Neural cell (in vitro differentiated cells): Measurements from ENCODE around the gene DNAJC3. TPM values are rescaled to one million over a fixed set of nuclear protein-coding genes. Genes with fewer than 3 reads are reported as not detected.

Source experiments
- H2AFZ ChIP-seq: fragments of 200-600, 300-800 bp; sonication (generic), shearing (Covaris generic); 2 replicates; pipeline ENCODE4 v1.6.0; 2014; ENCODE audit warnings: low read depth, mild to moderate bottlenecking, antibody characterized with exemption, low read length, moderate library complexity
- H3F3A ChIP-seq: fragments of 200-600 bp; shearing (Covaris generic); 2 replicates; pipeline ENCODE4 v1.6.1; 2016; ENCODE audit warnings: mild to moderate bottlenecking, moderate library complexity, mixed read lengths, antibody characterized with exemption, low read length; ENCODE audit not compliant: insufficient read depth, poor library complexity, severe bottlenecking
- H3K27ac ChIP-seq: fragments of 200-600, 300-800 bp; sonication (generic), shearing (Covaris generic); 2 replicates; pipeline ENCODE4 v1.5.1; 2014; ENCODE audit warnings: mild to moderate bottlenecking, low read length, moderate library complexity
- H3K27me3 ChIP-seq: fragments of 300-800, 200-600 bp; sonication (generic), shearing (Covaris generic); 2 replicates; pipeline ENCODE4 v1.6.0; 2014; ENCODE audit warnings: mild to moderate bottlenecking, low read depth, low read length, moderate library complexity; ENCODE audit not compliant: insufficient read depth
- H3K36me3 ChIP-seq: fragments of 300-800, 200-600 bp; sonication (generic), shearing (Covaris generic); 2 replicates; pipeline ENCODE4 v1.5.1; 2014; ENCODE audit warnings: mild to moderate bottlenecking, antibody characterized with exemption, low read length, moderate library complexity; ENCODE audit not compliant: insufficient read depth
- H3K4me2 ChIP-seq: fragments of 300-800, 200-600 bp; sonication (generic), shearing (Covaris generic); 2 replicates; pipeline ENCODE4 v1.6.0; 2014; ENCODE audit warnings: mild to moderate bottlenecking, low read length
- H3K4me3 ChIP-seq: fragments of 300-800, 200-600 bp; sonication (generic), shearing (Covaris generic); 2 replicates; pipeline ENCODE4 v1.5.1; 2014; ENCODE audit warnings: mild to moderate bottlenecking, low read length, moderate library complexity
- H3K79me2 ChIP-seq: fragments of 200-600 bp; shearing (Covaris generic); replicated peaks from 2 replicates; pipeline ENCODE4 v1.6.0; 2014; ENCODE audit warnings: mild to moderate bottlenecking, low read length, moderate library complexity; ENCODE audit not compliant: insufficient read depth
- H3K9ac ChIP-seq: fragments of 300-800, 200-600 bp; sonication (generic), shearing (Covaris generic); 2 replicates; pipeline ENCODE4 v1.6.1; 2016; ENCODE audit warnings: mild to moderate bottlenecking, low read length, mixed read lengths
- H3K9me2 ChIP-seq: fragments of 200-600 bp; shearing (Covaris generic); 2 replicates; pipeline ENCODE4 v1.6.1; 2016; ENCODE audit warnings: mild to moderate bottlenecking, low read length, mixed read lengths; ENCODE audit not compliant: insufficient read depth
- H3K9me3 ChIP-seq: fragments of 200-600, 300-800 bp; sonication (generic), shearing (Covaris generic); 2 replicates; pipeline ENCODE4 v1.6.1; 2016; ENCODE audit warnings: mild to moderate bottlenecking, mixed run types, low read length, moderate library complexity, mixed read lengths
- H4K20me1 ChIP-seq: fragments of 200-600 bp; shearing (Covaris generic); 2 replicates; pipeline ENCODE4 v1.6.1; 2016; ENCODE audit warnings: mild to moderate bottlenecking, mixed run types; ENCODE audit not compliant: insufficient read depth
- CTCF ChIP-seq: fragments of 450-650 bp; IDR thresholded peaks from 2 replicates; pipeline ENCODE4 v1.5.1; 2014; ENCODE audit warnings: antibody characterized with exemption, mild to moderate bottlenecking, moderate library complexity; ENCODE audit not compliant: poor library complexity, severe bottlenecking
- EP300 ChIP-seq: fragments of 450-650 bp; conservative IDR thresholded peaks from 2 replicates; pipeline ENCODE4 v1.6.1; 2014; ENCODE audit warnings: antibody characterized with exemption, mild to moderate bottlenecking, moderate library complexity; ENCODE audit not compliant: poor library complexity, severe bottlenecking
- EZH2 ChIP-seq: fragments of 200-600, 300-800 bp; shearing (Covaris generic), sonication (generic); IDR thresholded peaks from 2 replicates; pipeline ENCODE4 v1.6.1; 2014; ENCODE audit warnings: antibody characterized with exemption, low read length, borderline replicate concordance, mild to moderate bottlenecking; ENCODE audit not compliant: insufficient read depth, poor library complexity, severe bottlenecking
- MXI1 ChIP-seq: fragments of 450-650 bp; conservative IDR thresholded peaks from 2 replicates; pipeline ENCODE4 v1.6.1; 2014; ENCODE audit warnings: antibody characterized with exemption, mild to moderate bottlenecking; ENCODE audit not compliant: poor library complexity, severe bottlenecking
- POLR2AphosphoS5 ChIP-seq: IDR thresholded peaks from 2 replicates; pipeline ENCODE4 v1.6.1; 2012
- RAD21 ChIP-seq: fragments of 450-650 bp; conservative IDR thresholded peaks from 2 replicates; pipeline ENCODE4 v1.6.1; 2014; ENCODE audit warnings: antibody characterized with exemption, mild to moderate bottlenecking, moderate library complexity
- TAF1 ChIP-seq: IDR thresholded peaks from 2 replicates; pipeline ENCODE4 v1.6.1; 2012; ENCODE audit warnings: low read depth
- polyA plus RNA-seq: library from polyadenylated mRNA; depleted of rRNA; stranded (reverse); fragments of >200 nt; gene quantifications from 2 replicates; pipeline ENCODE4 v1.2.3, GENCODE V29; 2014
- TF ChIP-seq, protein P1 (sequence below): IDR thresholded peaks from 2 replicates; pipeline ENCODE4 v1.6.1; 2012; ENCODE audit warnings: borderline replicate concordance

Gene DNAJC3
- polyA plus RNA-seq, 1 donor from 2014 or later = 8.2 TPM

- H2AFZ ChIP-seq = peak overlapping the region; percentile 65
- no peak for TF ChIP-seq EP300
Observed at GRCh38 chr13:95643571-95643935, 33.4 kb upstream of the DNAJC3 start.

GRCh38 chr13:95643936-95644598, 32.9 kb upstream of the DNAJC3 start:
- peak overlapping the region; percentile 90 for H3K4me3 ChIP-seq
- H3K9me3 ChIP-seq = no peaks in the 10 kb centered on the region
- H3K4me2 ChIP-seq = peak overlapping the region; percentile 78
- peaks cover 3% of the 10 kb centered on the region for H3K9me2 ChIP-seq
- peaks cover 14% of the 10 kb centered on the region for H3K27me3 ChIP-seq
- H2AFZ ChIP-seq = peak overlapping the region; percentile 65
- no peaks in the 10 kb centered on the region for H3F3A ChIP-seq
- peak overlapping the region; percentile 73 for H3K9ac ChIP-seq
- peaks cover 5% of the 10 kb centered on the region for H3K36me3 ChIP-seq
- H4K20me1 ChIP-seq = no peaks in the 10 kb centered on the region
- peak overlapping the region; percentile 31 for H3K27ac ChIP-seq
- no peak for TF ChIP-seq TAF1
- no peak for TF ChIP-seq EZH2
- no peak for TF ChIP-seq POLR2AphosphoS5
- TF ChIP-seq MXI1 = no peak
- TF ChIP-seq, protein P1, sequence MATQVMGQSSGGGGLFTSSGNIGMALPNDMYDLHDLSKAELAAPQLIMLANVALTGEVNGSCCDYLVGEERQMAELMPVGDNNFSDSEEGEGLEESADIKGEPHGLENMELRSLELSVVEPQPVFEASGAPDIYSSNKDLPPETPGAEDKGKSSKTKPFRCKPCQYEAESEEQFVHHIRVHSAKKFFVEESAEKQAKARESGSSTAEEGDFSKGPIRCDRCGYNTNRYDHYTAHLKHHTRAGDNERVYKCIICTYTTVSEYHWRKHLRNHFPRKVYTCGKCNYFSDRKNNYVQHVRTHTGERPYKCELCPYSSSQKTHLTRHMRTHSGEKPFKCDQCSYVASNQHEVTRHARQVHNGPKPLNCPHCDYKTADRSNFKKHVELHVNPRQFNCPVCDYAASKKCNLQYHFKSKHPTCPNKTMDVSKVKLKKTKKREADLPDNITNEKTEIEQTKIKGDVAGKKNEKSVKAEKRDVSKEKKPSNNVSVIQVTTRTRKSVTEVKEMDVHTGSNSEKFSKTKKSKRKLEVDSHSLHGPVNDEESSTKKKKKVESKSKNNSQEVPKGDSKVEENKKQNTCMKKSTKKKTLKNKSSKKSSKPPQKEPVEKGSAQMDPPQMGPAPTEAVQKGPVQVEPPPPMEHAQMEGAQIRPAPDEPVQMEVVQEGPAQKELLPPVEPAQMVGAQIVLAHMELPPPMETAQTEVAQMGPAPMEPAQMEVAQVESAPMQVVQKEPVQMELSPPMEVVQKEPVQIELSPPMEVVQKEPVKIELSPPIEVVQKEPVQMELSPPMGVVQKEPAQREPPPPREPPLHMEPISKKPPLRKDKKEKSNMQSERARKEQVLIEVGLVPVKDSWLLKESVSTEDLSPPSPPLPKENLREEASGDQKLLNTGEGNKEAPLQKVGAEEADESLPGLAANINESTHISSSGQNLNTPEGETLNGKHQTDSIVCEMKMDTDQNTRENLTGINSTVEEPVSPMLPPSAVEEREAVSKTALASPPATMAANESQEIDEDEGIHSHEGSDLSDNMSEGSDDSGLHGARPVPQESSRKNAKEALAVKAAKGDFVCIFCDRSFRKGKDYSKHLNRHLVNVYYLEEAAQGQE = peak; percentile 26
- TF ChIP-seq CTCF = no peak
- no peak for TF ChIP-seq RAD21
- no peak for TF ChIP-seq EP300
- H3K79me2 ChIP-seq = peaks cover 4% of the 10 kb centered on the region

More at GRCh38 chr13:95643571-95643935, 33.4 kb upstream of the DNAJC3 start:
- Histone ChIP-seq H3K27me3 (peaks cover 14% of the 10 kb centered on the region), H3K9me2 (peaks cover 3% of the 10 kb centered on the region), H3K4me3 (peak overlapping the region; percentile 90), H3K4me2 (peak overlapping the region; percentile 78), H3F3A (no peaks in the 10 kb centered on the region), H3K27ac (peak overlapping the region; percentile 31), H3K36me3 (peaks cover 5% of the 10 kb centered on the region), H4K20me1 (no peaks in the 10 kb centered on the region), H3K9me3 (no peaks in the 10 kb centered on the region), H3K79me2 (peaks cover 4% of the 10 kb centered on the region), H3K9ac (peak overlapping the region; percentile 73)
